Endothelial cell of umbilical vein (primary cell): Measurements from ENCODE around the gene LAMP1. TPM values are rescaled to one million over a fixed set of nuclear protein-coding genes. Genes with fewer than 3 reads are reported as not detected.

Experiments
- BruUV-seq: library from RNA; stranded (reverse); fragments of 400-500 nt; replicated peaks from 2 replicates; lab custom pipeline; 2021; lab: Mats Ljungman, UMichigan
- CTCF ChIA-PET: fragments of 300-600, 350-600 bp; sonication (Branson Sonifier 250); formaldehyde crosslinking; loops from one replicate; lab custom pipeline; 2021; ENCODE audit warnings: antibody characterized with exemption, inconsistent platforms; lab: Charles Lee
- POLR2A ChIA-PET: fragments of 300-600, 350-600 bp; sonication (Branson Sonifier 250); formaldehyde crosslinking; loops from one replicate; lab custom pipeline; 2021; ENCODE audit warnings: antibody characterized with exemption, inconsistent platforms; lab: Charles Lee
- DNase-seq: peaks from one replicate; pipeline ENCODE4 v3.0.0-alpha.2; 2011; ENCODE audit warnings: low read depth, low spot score
- FAIRE-seq: peaks from 2 replicates; lab custom pipeline; 2011; peaks lifted over from hg19 to GRCh38; lab: Jason Lieb, UNC
- H2AFZ ChIP-seq: 2 replicates; pipeline ENCODE4 v1.6.0; 2012; ENCODE audit warnings: low read depth, low read length, control low read depth, inconsistent platforms
- H3K27ac ChIP-seq: 2 replicates; pipeline ENCODE4 v1.5.1; 2011; ENCODE audit warnings: low read depth, mild to moderate bottlenecking, control low read depth, low read length, moderate library complexity; ENCODE audit not compliant: insufficient read depth
- H3K27me3 ChIP-seq, 2 experiments: 2 replicates each; pipeline versions ENCODE4 v1.6.0 to v1.6.1; 2011; ENCODE audit warnings: low read length in 2 of 2, mixed read lengths in 1 of 2; ENCODE audit not compliant: control insufficient read depth in 2 of 2, insufficient read depth in 2 of 2
- H3K36me3 ChIP-seq, 2 experiments: 2 replicates in 1 of 2; 3 replicates in 1 of 2; pipeline ENCODE4 v1.5.1; 2011; ENCODE audit warnings: low read length in 2 of 2, mild to moderate bottlenecking in 1 of 2, moderate library complexity in 1 of 2; ENCODE audit not compliant: control insufficient read depth in 2 of 2, insufficient read depth in 2 of 2; ENCODE audit errors: extremely low read depth in 1 of 2
- H3K4me1 ChIP-seq: 3 replicates; pipeline ENCODE4 v1.5.1; 2011; ENCODE audit warnings: mild to moderate bottlenecking, low read length; ENCODE audit not compliant: control insufficient read depth, insufficient read depth; ENCODE audit errors: extremely low read depth
- H3K4me2 ChIP-seq: 2 replicates; pipeline ENCODE4 v1.6.1; 2011; ENCODE audit warnings: low read length, control low read depth, mixed read lengths; ENCODE audit not compliant: insufficient read depth
- H3K4me3 ChIP-seq, 3 experiments: fragments of 200-600 bp in 1 of 3; sonication (generic), shearing (Covaris generic) in 1 of 3; replicated peaks in 1 of 3; 2 replicates each; pipeline ENCODE4 v1.5.1; 2011 to 2016; ENCODE audit warnings: control low read depth in 3 of 3, low read length in 3 of 3, mild to moderate bottlenecking in 2 of 3, inconsistent platforms in 1 of 3, low read depth in 1 of 3, moderate library complexity in 1 of 3; ENCODE audit not compliant: insufficient read depth in 1 of 3
- H3K79me2 ChIP-seq: 2 replicates; pipeline ENCODE4 v1.6.0; 2012; ENCODE audit warnings: low read length, inconsistent platforms; ENCODE audit not compliant: control insufficient read depth, insufficient read depth
- H3K9ac ChIP-seq: replicated peaks from 2 replicates; pipeline ENCODE3; 2011; ENCODE audit warnings: low read length, control low read depth; ENCODE audit not compliant: insufficient read depth; ENCODE audit errors: extremely low read depth
- H3K9me1 ChIP-seq: replicated peaks from 3 replicates; pipeline ENCODE4 v1.6.0; 2011; ENCODE audit warnings: mild to moderate bottlenecking, low read length; ENCODE audit not compliant: control insufficient read depth, insufficient read depth; ENCODE audit errors: extremely low read depth
- H3K9me3 ChIP-seq: replicated peaks from 2 replicates; pipeline ENCODE4 v1.5.1; 2012; ENCODE audit warnings: low read length, inconsistent platforms; ENCODE audit not compliant: control insufficient read depth, insufficient read depth
- H4K20me1 ChIP-seq: replicated peaks from 2 replicates; pipeline ENCODE3; 2011; ENCODE audit warnings: mild to moderate bottlenecking, low read length; ENCODE audit not compliant: control insufficient read depth, insufficient read depth; ENCODE audit errors: extremely low read depth
- CTCF ChIP-seq, 2 donors: IDR thresholded peaks; 1 replicate in 1 of 2; 2 replicates in 1 of 2; pipeline ENCODE4 v1.5.1; 2011; ENCODE audit warnings: low read length in 2 of 2, mild to moderate bottlenecking in 2 of 2, moderate library complexity in 2 of 2, control low read depth in 1 of 2, inconsistent platforms in 1 of 2, low read depth in 1 of 2; ENCODE audit not compliant: insufficient read depth in 1 of 2; ENCODE audit errors: extremely low read depth in 1 of 2
- EZH2 ChIP-seq: IDR thresholded peaks from 2 replicates; pipeline ENCODE4 v1.6.1; 2012; ENCODE audit warnings: borderline replicate concordance, low read depth, mild to moderate bottlenecking, moderate library complexity, low read length, inconsistent platforms; ENCODE audit not compliant: severe bottlenecking
- FOS ChIP-seq: IDR thresholded peaks from 2 replicates; pipeline ENCODE4 v1.6.1; 2011; ENCODE audit warnings: mild to moderate bottlenecking, low read length, moderate library complexity, borderline replicate concordance; ENCODE audit not compliant: insufficient read depth
- GATA2 ChIP-seq: IDR thresholded peaks from 2 replicates; pipeline ENCODE4 v1.7.0; 2011; ENCODE audit warnings: low read depth, mild to moderate bottlenecking, moderate library complexity, mixed read lengths, low read length; ENCODE audit not compliant: insufficient read length, insufficient read depth
- JUN ChIP-seq: IDR thresholded peaks from 2 replicates; pipeline ENCODE4 v1.6.1; 2011; ENCODE audit warnings: borderline replicate concordance, low read depth; ENCODE audit not compliant: insufficient read length, insufficient read depth
- MYC ChIP-seq: IDR thresholded peaks from one replicate; pipeline ENCODE4 v1.6.1; 2011; ENCODE audit warnings: mild to moderate bottlenecking, low read depth, low read length
- POLR2A ChIP-seq: IDR thresholded peaks from 2 replicates; pipeline ENCODE4 v1.6.1; 2012; ENCODE audit warnings: low read depth, mild to moderate bottlenecking, control low read depth, low read length
- POLR2AphosphoS5 ChIP-seq: IDR thresholded peaks from 2 replicates; pipeline ENCODE4 v1.6.1; 2012; ENCODE audit warnings: low read depth, mild to moderate bottlenecking, control low read depth, low read length, moderate library complexity; ENCODE audit not compliant: insufficient read depth
- dilution Hi-C: fragments of 300-500 bp; cut with MboI; formaldehyde crosslinking; loops from one replicate; pipeline ENCODE4 v1.15.0; 2019; ENCODE audit warnings: low sequenced_read_pairs; ENCODE audit not compliant: extremely low pct_ligation_motif_present
- intact Hi-C: fragments of 100-400 bp; cut with micrococcal nuclease; formaldehyde crosslinking; loops from one replicate; pipeline ENCODE4 v1.10.0; 2022
- polyA plus RNA-seq, 4 experiments: library from polyadenylated mRNA; depleted of rRNA in 3 of 4; stranded (reverse) in 3 of 4; unstranded in 1 of 4; fragments of >200 nt; gene quantifications; 2 replicates each; pipeline versions ENCODE4 v1.2.1 to v1.2.3, GENCODE V29; 2011 to 2012; ENCODE audit warnings: missing spikeins in 1 of 4
- total RNA-seq: library from RNA; stranded (reverse); gene quantifications from 2 replicates; pipeline ENCODE4 v1.2.3, GENCODE V29; 2021
- TF ChIP-seq, protein P1 (sequence below): IDR thresholded peaks from 2 replicates; pipeline ENCODE4 v1.6.1; 2011; ENCODE audit not compliant: insufficient read depth, insufficient read length

The LAMP1 gene
- total and polyA plus RNA-seq, 2 donors (not counting 3 experiments of a cell fraction or from before 2014, with no cell fraction given), result 262 to 285 TPM

- Histone ChIP-seq H3K4me1 (peaks cover 11% of the 10 kb centered on the region), H3K4me2 (no peak overlapping the region), H4K20me1 (no peaks in the 10 kb centered on the region), H3K9me1 (no peaks in the 10 kb centered on the region), H3K9ac (no peak overlapping the region), H3K27ac (no peak overlapping the region), H3K36me3 (no peaks in the 10 kb centered on the region), H3K79me2 (peaks cover 36% of the 10 kb centered on the region), H3K27me3 (peaks cover 9 to 15% of the 10 kb centered on the region in 2 experiments), H3K4me3 (no peak overlapping the region), H2AFZ (no peak overlapping the region), H3K9me3 (no peaks in the 10 kb centered on the region)
- no peak for DNase-seq
- POLR2A ChIA-PET, result no interaction called here
- intact Hi-C loops, result loop anchor here (2.0 kb wide), 1 partner anchor 195 kb away; the partner anchor contains the start of gene DCUN1D2
- no peak for FAIRE-seq
- CTCF ChIA-PET, result no interaction called here
- no peak for TF ChIP-seq FOS
- TF ChIP-seq, protein P1, sequence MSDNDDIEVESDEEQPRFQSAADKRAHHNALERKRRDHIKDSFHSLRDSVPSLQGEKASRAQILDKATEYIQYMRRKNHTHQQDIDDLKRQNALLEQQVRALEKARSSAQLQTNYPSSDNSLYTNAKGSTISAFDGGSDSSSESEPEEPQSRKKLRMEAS, result no peak
- TF ChIP-seq MYC, result no peak
- no peak for TF ChIP-seq POLR2AphosphoS5
- no peak for TF ChIP-seq JUN
- no peak for TF ChIP-seq EZH2
- no peak for TF ChIP-seq CTCF (IDR thresholded peaks at IDR 0.05; ENCODE audit: extremely low read depth in 1 of 2, insufficient read depth in 1 of 2, low read depth in 1 of 2, low read length in 2 of 2)
- TF ChIP-seq POLR2A, result no peak
- no peak for TF ChIP-seq GATA2
- no TSS peak for BruUV-seq
- dilution Hi-C loops, result no loop called here
Measured at GRCh38 chr13:113295776-113296175, 1.3 kb upstream of the LAMP1 start.
